Measurements from ENCODE around the gene UBE2H.

GRCh38 chr7:129924602-129925001, 28.2 kb downstream of the UBE2H start:
- TF ChIP-seq CTCF (IDR thresholded peaks at IDR 0.05; ENCODE audit: low read depth, low read length, missing input control) (no peak), SP1 (IDR thresholded peaks at IDR 0.05) (no peak), JUND (IDR thresholded peaks at IDR 0.05) (no peak), HNF4G (IDR thresholded peaks at IDR 0.05) (no peak)
- TF ChIP-seq, protein P1, sequence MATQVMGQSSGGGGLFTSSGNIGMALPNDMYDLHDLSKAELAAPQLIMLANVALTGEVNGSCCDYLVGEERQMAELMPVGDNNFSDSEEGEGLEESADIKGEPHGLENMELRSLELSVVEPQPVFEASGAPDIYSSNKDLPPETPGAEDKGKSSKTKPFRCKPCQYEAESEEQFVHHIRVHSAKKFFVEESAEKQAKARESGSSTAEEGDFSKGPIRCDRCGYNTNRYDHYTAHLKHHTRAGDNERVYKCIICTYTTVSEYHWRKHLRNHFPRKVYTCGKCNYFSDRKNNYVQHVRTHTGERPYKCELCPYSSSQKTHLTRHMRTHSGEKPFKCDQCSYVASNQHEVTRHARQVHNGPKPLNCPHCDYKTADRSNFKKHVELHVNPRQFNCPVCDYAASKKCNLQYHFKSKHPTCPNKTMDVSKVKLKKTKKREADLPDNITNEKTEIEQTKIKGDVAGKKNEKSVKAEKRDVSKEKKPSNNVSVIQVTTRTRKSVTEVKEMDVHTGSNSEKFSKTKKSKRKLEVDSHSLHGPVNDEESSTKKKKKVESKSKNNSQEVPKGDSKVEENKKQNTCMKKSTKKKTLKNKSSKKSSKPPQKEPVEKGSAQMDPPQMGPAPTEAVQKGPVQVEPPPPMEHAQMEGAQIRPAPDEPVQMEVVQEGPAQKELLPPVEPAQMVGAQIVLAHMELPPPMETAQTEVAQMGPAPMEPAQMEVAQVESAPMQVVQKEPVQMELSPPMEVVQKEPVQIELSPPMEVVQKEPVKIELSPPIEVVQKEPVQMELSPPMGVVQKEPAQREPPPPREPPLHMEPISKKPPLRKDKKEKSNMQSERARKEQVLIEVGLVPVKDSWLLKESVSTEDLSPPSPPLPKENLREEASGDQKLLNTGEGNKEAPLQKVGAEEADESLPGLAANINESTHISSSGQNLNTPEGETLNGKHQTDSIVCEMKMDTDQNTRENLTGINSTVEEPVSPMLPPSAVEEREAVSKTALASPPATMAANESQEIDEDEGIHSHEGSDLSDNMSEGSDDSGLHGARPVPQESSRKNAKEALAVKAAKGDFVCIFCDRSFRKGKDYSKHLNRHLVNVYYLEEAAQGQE (IDR thresholded peaks at IDR 0.05) = no peak
- TF ChIP-seq, protein P2, sequence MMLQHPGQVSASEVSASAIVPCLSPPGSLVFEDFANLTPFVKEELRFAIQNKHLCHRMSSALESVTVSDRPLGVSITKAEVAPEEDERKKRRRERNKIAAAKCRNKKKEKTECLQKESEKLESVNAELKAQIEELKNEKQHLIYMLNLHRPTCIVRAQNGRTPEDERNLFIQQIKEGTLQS (IDR thresholded peaks at IDR 0.05) = no peak
